NCI-H2227 (cell line): ENCODE results near the gene MAP4K5.

ENCODE experiments used
- DNase-seq: peaks from one replicate; lab custom pipeline; 2025; ENCODE audit not compliant: unreplicated experiment; lab: John Stamatoyannopoulos, UW

Gene MAP4K5

GRCh38 chr14:50371546-50371945, 160.8 kb downstream of the MAP4K5 start:
- DNase-seq: no peak
